GM21381 (cell line): ENCODE results near the gene REX1BD.

Source experiments
- ATAC-seq: cut with Tn5 transposase; IDR thresholded peaks from one replicate; pipeline ENCODE4 v1.9.1; 2021; ENCODE audit warnings: mild to moderate bottlenecking, moderate library complexity; ENCODE audit not compliant: unreplicated experiment

The REX1BD gene

GRCh38 chr19:18612051-18612771 lies 23.6 kb downstream of the REX1BD start:
- no peak for ATAC-seq

- no peak for ATAC-seq
These were observed 24.4 kb downstream of the REX1BD start, which contains the start of gene TMEM59L for GRCh38 chr19:18612772-18613588. Gene TMEM59L (plus strand): TSS chr19:18612870. CDS start chr19:18612959, 89 bp downstream.

DNA sequence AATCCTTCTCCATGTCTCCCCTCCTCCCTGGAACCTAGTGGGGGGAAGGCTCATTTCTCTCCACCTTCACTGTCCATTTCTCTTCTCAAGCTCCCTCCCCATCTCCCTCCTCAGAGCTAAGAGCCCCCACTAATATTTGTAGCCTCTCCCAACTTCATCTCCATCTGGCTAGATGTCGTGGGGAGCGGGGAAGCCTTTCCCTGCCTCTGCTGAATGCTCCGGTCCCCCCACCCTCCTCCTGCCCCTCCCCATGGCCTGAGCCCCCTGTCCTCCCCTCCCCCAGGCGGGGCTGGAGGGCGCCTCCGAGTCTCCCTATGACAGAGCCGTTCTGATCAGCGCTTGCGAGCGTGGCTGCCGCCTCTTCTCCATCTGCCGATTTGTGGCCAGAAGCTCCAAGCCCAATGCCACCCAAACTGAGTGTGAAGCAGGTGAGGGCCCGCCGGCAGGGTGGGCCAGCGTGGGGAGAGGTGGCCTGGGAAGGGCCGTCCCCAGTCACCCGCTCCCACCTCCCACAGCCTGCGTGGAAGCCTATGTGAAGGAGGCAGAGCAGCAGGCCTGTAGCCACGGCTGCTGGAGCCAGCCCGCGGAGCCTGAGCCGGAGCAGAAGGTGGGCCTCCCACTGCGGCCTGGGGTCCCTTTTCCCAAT lies 25.1 kb downstream of the REX1BD start:
- ATAC-seq, result no peak

DNA sequence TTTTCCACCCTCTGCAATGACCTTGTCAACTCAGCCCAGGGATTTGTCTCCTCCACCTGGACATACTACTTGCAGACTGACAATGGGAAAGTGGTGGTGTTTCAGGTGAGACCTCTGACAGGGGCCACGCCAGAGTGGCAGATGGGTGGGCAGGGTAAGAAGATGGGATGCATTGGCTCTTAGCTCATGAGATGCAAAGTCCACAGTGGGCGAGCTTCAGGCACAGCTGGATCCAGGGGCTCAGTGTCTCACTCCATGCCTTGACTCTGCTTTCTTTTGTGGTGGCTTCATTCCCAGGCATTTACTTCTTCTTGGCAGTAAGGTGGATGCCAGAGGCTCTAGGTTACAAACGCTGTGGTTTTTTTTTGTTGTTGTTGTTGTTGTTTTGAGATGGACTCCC lies 27.4 kb downstream of the REX1BD start:
- no peak for ATAC-seq

GRCh38 chr19:18617562-18617961 lies 29.0 kb downstream of the REX1BD start:
- no peak for ATAC-seq

DNA sequence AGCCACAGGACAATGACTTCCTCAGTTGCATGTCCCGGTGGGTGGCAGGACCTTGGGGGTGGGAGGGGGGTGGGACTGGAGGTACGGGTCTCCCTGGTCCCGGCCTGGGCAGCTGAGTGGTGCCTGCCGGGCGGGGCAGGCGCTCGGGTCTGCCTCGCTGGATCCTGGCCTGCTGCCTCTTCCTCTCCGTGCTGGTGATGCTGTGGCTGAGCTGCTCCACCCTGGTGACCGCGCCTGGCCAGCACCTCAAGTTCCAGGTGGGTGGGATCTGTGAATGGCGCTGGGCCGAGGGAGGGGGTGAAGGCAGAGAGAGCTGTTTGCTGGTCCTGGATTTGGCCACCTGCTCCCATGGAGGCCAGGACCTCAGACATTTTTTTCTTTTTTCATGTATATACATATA lies 29.6 kb downstream of the REX1BD start:
- ATAC-seq, result no peak

GRCh38 chr19:18620311-18620710 lies 31.7 kb downstream of the REX1BD start:
- no peak for ATAC-seq

DNA sequence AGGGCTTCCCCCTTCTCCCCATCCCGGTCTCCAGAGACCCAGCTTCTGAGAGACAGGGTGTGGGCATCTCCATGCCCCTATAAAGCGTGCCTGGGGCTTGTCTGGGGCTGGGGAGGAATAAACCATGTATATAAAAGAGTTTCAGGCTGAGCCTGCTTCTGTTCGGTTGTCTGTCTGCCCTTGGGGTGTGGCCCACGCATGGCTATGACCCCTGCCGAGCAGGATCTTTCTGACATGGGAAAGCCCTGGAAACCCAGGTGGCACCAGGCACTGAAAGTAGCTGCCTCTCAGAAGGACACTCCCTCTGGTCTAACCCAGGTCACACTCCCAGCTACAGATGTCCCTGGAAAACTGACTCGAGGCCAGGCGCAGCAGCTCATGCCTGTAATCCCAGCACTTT lies 32.3 kb downstream of the REX1BD start:
- ATAC-seq, result no peak

DNA sequence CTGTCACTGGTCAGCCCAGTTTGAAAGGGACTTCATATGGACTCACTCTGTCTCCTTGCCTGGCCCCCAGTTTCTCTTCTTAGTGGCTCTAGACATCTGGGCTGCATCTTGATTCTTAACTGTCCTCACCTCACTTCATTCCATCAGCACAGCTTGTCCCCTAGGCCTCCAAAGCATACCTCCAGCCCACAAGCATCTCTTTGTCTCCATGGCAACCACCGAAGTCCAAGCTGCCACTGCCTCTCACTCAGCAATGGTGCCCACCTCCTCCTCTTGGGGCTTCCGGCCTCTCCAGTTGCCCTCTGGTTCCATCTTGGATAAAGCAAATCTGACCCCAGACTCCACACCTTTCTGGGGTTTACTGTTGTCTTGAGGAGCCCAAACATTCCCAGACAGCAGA lies 38.3 kb downstream of the REX1BD start:
- no peak for ATAC-seq

- ATAC-seq, result no peak
These were observed 40.8 kb downstream of the REX1BD start for GRCh38 chr19:18629166-18630088.

- ATAC-seq, result no peak
These were observed 44.7 kb downstream of the REX1BD start for GRCh38 chr19:18633321-18633720.

DNA sequence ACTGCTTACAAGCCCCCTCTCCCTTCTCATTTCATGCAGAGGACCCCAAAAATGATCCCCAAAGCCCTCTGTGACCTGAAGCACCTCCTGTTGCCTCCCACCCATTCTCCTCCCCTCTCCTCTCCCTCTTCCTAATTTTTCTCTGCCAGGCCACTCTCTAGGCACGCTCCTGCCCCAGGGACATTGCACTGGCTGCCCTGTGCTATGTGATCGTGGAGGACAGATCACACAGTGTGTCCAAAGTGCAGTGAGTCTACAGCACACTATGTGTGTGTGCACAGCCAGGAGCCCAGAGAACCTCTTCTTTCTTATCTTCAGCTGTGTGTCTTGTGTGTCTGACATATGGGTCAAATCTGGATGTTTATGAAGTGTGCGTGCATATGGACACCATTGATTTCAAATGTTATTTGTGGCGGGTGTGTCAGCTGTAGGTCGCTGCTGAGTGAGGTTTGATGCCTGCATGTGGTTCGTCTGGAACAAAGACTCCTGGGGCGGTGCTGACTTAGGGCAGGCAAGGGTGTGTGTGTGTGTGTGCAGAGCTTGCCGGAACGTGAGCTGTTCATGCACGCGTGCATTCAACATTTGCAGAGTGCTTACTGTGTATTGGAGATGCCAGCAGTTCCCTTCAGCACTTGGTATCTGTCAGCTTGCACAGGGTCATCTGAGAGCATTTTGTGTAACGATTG lies 46.2 kb downstream of the REX1BD start:
- ATAC-seq, result no peak

DNA sequence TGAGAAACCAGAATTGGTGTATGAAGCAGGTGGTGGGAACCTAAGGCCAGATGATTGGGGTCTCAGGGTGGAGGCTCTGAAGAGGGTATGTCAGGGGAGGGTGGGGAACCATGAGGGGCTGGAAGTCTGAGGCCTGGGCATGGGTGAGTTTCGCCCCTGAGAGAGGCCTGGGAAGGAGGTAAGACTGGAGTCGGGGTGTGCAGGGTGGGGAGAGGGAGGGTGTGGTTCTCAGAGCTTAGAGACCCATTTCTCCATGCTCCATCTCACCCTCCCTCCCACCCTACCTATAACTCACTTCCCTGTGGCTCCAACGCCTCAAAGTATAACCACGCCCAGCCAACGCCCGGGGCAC lies 47.2 kb downstream of the REX1BD start:
- no peak for ATAC-seq

DNA sequence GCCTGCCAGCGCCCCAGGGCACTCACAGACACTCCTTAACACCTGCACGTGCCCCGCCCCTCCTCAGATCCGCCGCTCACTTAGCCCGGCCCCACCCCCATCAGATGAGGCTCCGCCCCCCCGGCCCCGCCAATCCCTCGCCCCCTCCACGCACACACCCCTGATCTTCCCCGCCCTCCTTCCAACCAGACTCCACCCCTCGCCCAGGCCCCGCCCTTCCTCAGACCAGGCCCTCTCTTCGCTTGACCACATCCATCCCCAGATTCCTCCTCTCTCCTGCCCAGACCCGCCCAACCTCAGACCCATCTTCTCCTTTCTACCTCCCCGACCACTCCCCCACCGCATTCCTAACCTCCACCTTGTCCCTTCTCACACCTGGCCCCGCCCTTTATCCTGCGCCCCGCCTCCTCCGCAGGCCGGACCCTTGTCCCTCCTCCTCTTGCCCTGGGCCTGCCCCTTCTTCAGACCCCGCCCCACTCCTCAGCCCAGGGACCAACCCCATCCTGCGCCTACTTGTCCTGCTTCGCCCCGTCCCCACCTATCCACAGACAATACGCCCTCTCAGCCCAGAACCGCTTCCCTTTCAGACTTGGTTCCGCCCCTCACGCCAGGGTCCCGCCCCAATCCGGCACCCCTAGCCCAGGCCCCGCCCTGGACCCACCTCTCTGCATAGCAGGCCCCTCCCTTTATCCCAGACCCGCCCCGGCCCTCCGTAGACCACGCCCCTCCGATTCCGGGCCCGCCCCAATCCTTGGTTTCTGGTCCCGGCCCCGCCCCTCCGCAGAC lies 47.8 kb downstream of the REX1BD start:
- ATAC-seq, result peak; percentile 83

GRCh38 chr19:18636969-18637629 lies 48.5 kb downstream of the REX1BD start, which contains the start of gene KLHL26:
Gene KLHL26 (plus strand): TSS chr19:18637028. CDS start chr19:18637055, 27 bp downstream.
- no peak for ATAC-seq

- ATAC-seq, result no peak
These were observed 49.4 kb downstream of the REX1BD start for GRCh38 chr19:18637673-18638630.

DNA sequence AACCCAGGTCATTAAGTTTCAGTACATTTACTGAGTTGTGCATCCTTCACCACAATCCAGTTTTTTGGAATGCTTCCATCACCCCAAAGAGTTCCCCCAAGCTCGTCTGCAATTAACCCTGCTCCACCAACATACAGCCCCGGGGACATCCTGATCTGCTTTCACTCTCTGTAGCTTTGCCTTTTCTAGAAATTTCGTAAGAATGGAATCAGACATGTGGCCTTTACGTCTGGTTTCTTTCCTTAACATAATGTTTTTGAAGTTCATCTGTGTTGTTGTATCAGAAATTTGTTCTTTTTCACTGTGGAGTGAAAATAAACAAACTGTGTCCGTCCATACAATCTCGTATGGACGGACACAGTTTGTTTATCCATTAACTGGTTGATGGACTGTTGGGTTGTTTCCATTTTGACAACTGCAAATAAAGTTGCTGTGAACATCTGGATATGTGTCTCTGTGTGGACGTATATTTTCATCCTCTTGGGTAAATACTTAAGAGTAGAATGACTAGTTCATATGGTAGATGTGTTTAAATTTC lies 51.2 kb downstream of the REX1BD start:
- no peak for ATAC-seq
